Kidney glomerular epithelial cell (primary cell): ENCODE data around the gene OR6C68.
"Not testable (repeated sequence)": the region's sequence is repeated elsewhere in the genome, so short reads cannot be mapped to it uniquely, and the experiment has no call there.

Experiments
- DNase-seq: peaks from one replicate; lab custom pipeline; 2025; lab: John Stamatoyannopoulos, UW

OR6C68 gene

GRCh38 chr12:55492078-55492477 lies at the start of gene OR6C68:
TSS of gene OR6C68 (plus strand) at chr12:55492378. CDS start at chr12:55492378, 0 bp downstream.
- DNase-seq, result no peak

- DNase-seq, result no peak
These were observed 48.4 kb upstream of the OR6C68 start, which contains the start of gene OR6C2 for GRCh38 chr12:55443776-55444175. TSS of gene OR6C2 (plus strand) at chr12:55444076. CDS start at chr12:55452214, 8,138 bp downstream.

- no peak for DNase-seq
These were observed 46.8 kb upstream of the OR6C68 start for GRCh38 chr12:55445357-55445756.

DNA sequence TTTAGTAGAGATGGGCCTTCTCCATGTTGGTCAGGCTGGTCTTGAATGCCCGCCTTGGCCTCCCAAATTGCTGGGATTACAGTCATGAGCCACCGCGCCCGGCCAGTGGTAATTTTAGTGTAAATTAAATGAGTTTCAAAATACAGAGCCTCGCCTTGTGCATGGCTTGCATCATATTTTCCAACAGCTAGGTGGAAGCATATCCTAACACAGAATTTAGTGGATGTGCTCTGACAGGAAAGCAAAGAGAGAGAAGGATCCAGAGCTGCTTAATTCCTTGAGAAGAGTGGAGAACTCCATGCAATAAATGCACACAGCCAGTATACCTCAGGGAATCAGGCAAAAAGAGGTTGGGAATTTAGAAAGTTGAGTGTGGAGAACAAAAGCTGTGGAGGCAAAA lies 45.9 kb upstream of the OR6C68 start:
- no peak for DNase-seq

DNA sequence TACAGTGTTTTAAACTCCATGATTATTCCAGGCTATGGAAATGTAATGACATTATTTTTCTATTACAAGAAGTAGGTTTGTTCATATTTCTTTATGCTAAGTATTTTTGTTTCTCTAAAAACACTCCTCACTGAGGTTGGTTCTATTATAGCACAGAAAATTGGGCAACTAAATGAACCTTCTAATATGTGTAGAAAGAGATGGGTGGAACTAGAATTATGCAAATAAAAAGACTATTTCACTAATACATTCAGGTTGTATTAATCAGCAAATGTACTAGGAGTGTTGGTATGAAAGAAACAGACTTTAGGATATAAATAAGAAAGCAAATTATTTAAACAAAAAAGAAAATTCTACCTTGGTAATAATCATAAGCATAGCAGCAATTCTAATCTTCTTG lies 43.4 kb upstream of the OR6C68 start:
- no peak for DNase-seq

DNA sequence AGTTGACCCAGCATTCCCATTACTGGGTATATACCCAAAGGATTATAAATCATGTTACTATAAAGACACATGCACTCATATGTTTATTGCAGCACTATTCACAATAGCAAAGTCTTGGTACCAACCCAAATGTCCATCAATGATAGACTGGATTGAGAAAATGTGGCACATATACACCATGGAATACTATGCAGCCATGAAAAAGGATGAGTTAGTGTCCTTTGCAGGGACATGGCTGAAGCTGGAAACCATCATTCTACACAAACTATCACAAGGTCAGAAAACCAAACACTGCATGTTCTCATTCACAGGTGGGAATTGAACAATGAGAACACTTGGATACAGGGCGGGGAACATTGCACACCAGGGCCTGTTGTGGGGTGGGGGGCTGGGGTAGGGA lies 27.3 kb upstream of the OR6C68 start:
- DNase-seq, result not testable (repeated sequence)

DNA sequence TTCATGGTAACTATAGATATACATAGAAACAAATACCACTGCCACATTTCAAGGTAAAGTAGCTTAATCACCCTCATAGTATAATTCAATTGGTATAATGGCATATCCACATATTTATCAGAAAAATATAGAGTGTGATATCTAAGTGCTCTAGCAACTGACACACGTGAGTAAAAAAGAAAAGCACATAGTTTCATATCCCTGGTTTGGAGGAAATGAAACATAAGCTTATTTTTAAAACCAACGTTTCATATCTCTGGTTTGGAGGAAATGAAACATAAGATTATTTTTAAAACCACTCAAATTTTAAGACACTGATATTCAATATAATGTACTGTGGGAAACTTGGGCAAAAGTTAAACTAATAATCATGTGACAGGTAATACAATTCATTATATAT lies 24.3 kb upstream of the OR6C68 start:
- no peak for DNase-seq

GRCh38 chr12:55469291-55469690 lies 22.9 kb upstream of the OR6C68 start:
- no peak for DNase-seq

- DNase-seq, result no peak
These were observed 21.9 kb upstream of the OR6C68 start, which contains the start of gene OR6C70 for GRCh38 chr12:55470088-55470829. TSS of gene OR6C70 (minus strand) at chr12:55470138. CDS start at chr12:55470138, 0 bp downstream.

GRCh38 chr12:55472264-55472663 lies 19.9 kb upstream of the OR6C68 start:
- no peak for DNase-seq

DNA sequence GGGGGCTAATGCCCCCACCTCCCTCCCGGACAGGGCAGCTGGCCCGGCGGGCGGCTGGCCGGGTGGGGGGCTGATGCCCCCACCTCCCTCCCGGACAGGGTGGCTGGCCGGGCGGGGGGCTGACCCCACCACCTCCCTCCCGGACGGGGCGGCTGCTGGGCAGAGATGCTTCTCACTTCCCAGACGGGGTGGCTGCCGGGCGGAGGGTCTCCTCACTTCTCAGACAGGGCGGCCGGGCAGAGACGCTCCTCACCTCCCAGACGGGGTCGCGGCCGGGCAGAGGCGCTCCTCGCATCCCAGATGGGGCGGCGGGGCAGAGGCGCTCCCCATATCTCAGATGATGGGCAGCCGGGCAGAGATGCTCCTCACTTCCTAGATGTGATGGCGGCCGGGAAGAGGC lies 13.0 kb upstream of the OR6C68 start:
- not testable (repeated sequence) for DNase-seq

DNA sequence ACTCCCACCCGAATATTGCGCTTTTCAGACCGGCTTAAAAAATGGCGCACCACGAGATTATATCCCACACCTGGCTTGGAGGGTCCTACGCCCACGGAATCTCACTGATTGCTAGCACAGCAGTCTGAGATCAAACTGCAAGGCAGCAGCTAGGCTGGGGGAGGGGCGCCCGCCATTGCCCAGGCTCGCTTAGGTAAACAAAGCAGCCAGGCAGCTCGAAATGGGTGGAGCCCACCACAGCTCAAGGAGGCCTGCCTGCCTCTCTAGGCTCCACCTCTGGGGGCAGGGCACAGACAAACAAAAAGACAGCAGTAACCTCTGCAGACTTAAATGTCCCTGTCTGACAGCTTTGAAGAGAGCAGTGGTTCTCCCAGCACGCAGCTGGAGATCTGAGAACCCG lies 7.9 kb upstream of the OR6C68 start:
- not testable (repeated sequence) for DNase-seq

DNA sequence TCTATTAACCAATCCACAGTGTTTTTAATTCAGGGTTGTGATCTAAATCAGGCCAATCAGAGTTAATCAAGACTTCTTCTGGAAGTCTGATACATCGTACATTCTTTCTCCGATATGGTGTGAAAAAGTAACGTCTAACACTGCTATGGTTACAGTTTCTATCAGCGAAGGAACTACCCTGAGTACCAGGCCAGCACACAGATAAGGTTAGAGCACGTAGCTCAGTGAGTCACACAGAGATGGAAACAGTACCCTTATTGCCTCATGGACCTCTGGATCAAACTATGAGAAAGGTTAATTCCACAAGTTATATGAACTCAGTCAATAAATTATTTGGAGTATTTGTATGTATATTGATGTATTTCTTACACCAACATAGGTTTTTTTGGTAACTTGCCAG lies 3.3 kb downstream of the OR6C68 start:
- DNase-seq, result no peak

DNA sequence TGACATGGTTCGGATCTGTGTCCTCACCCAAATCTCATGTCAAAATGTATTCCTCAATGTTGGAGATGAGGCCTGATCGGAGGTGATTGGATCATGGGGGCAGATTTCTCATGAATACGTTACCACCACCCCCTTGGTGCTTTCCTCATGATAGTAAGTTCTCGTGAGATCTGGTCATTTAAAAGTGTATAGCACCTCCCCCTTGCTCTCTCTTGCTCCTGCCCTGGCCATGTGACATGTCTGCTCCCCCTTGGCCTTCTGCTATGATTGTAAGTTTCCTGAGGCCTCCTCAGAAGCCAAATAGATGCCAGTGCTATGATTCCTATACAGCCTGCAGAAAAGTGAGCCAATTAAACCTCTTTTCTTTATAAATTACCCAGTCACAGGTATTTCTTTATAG lies 7.1 kb downstream of the OR6C68 start:
- DNase-seq, result no peak

GRCh38 chr12:55499810-55500252 lies 7.7 kb downstream of the OR6C68 start:
- DNase-seq, result no peak

GRCh38 chr12:55501601-55502000 lies 9.4 kb downstream of the OR6C68 start:
- DNase-seq, result no peak

DNA sequence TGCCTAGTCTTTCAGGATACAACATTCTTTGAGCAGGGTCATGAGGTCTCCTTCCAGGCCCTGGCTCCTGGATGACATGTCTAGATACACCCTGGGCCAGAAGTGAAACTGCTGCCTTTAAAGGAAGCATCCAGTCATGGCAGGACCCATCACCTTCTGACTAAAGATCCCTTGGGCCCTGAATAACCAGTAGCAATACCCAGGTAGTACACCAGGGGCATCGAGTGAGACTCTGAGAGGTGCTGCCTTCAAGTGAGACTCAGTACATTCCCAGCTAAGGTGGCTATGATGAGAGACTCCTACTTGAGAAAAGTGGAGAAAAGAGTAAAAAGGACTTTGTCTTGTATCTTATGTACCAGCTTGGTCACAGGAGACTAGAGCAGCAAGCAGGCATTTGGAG lies 23.5 kb downstream of the OR6C68 start:
- DNase-seq, result no peak

- no peak for DNase-seq
These were observed 24.2 kb downstream of the OR6C68 start for GRCh38 chr12:55516391-55516790.
